DMS153 treated with DMSO at 0.1 percent for 48 hours (cell line): ENCODE measurements around the gene SNAP47.

ENCODE experiments used
- DNase-seq: peaks from one replicate; lab custom pipeline; 2025; ENCODE audit not compliant: unreplicated experiment; lab: John Stamatoyannopoulos, UW

SNAP47 gene

GRCh38 chr1:227781314-227781930 lies 46.2 kb downstream of the SNAP47 start:
- DNase-seq, result no peak

- DNase-seq, result no peak
Observed at GRCh38 chr1:227782226-227782625, 47.0 kb downstream of the SNAP47 start.

GRCh38 chr1:227785094-227785804 lies 50.0 kb downstream of the SNAP47 start:
- no peak for DNase-seq

GRCh38 chr1:227785805-227786671 lies 50.8 kb downstream of the SNAP47 start:
- DNase-seq, result no peak

GRCh38 chr1:227786673-227787512 lies 51.7 kb downstream of the SNAP47 start:
- DNase-seq, result no peak

- DNase-seq, result peak; percentile 91
Observed at GRCh38 chr1:227787513-227788270, 52.5 kb downstream of the SNAP47 start.

- peak; percentile 80 for DNase-seq
Observed at GRCh38 chr1:227788271-227789083, 53.2 kb downstream of the SNAP47 start.

- no peak for DNase-seq
Observed at GRCh38 chr1:227789084-227790033, 54.1 kb downstream of the SNAP47 start.

- no peak for DNase-seq
Observed at GRCh38 chr1:227790034-227790400, 54.8 kb downstream of the SNAP47 start.

GRCh38 chr1:227790868-227791267 lies 55.6 kb downstream of the SNAP47 start:
- DNase-seq, result no peak

GRCh38 chr1:227791425-227792143 lies 56.3 kb downstream of the SNAP47 start:
- no peak for DNase-seq

GRCh38 chr1:227792216-227793078 lies 57.2 kb downstream of the SNAP47 start:
- DNase-seq, result no peak

GRCh38 chr1:227793079-227793947 lies 58.1 kb downstream of the SNAP47 start:
- no peak for DNase-seq

GRCh38 chr1:227793948-227794816 lies 58.9 kb downstream of the SNAP47 start:
- no peak for DNase-seq

- no peak for DNase-seq
Observed at GRCh38 chr1:227794817-227795192, 59.6 kb downstream of the SNAP47 start.
